DOHH2 (cell line): ENCODE data around the gene PRKAG3.

Experiments
- H3F3A ChIP-seq: fragments of 200-600 bp; sonication (generic), shearing (Covaris generic); 2 replicates; pipeline ENCODE4 v1.6.0; 2016; ENCODE audit warnings: antibody characterized with exemption, mild to moderate bottlenecking; ENCODE audit not compliant: control insufficient read depth, insufficient read depth
- H3K27ac ChIP-seq: fragments of 200-600 bp; sonication (generic); 2 replicates; pipeline ENCODE4 v1.5.1; 2014; ENCODE audit warnings: low read depth, mild to moderate bottlenecking, low read length, moderate library complexity
- H3K27me3 ChIP-seq: fragments of 200-600 bp; sonication (generic); 2 replicates; pipeline ENCODE4 v1.6.1; 2014; ENCODE audit warnings: mild to moderate bottlenecking, low read length, mixed read lengths; ENCODE audit not compliant: control insufficient read depth
- H3K36me3 ChIP-seq: fragments of 200-600 bp; sonication (generic); 2 replicates; pipeline ENCODE4 v1.6.1; 2014; ENCODE audit warnings: mild to moderate bottlenecking, low read length, moderate library complexity, mixed read lengths; ENCODE audit not compliant: control insufficient read depth
- H3K4me1 ChIP-seq: fragments of 200-600 bp; sonication (generic); 2 replicates; pipeline ENCODE4 v1.6.1; 2014; ENCODE audit warnings: mild to moderate bottlenecking, low read length, mixed read lengths; ENCODE audit not compliant: control insufficient read depth
- H3K4me2 ChIP-seq: fragments of 200-600 bp; sonication (generic); 2 replicates; pipeline ENCODE4 v1.6.0; 2014; ENCODE audit warnings: mild to moderate bottlenecking, low read length, moderate library complexity
- H3K4me3 ChIP-seq: fragments of 200-600 bp; sonication (generic); 2 replicates; pipeline ENCODE4 v1.5.1; 2014; ENCODE audit warnings: mild to moderate bottlenecking, low read length, mixed read lengths
- H3K79me2 ChIP-seq: fragments of 200-600 bp; sonication (generic); 2 replicates; pipeline ENCODE4 v1.6.1; 2014; ENCODE audit warnings: mild to moderate bottlenecking, low read length, mixed read lengths; ENCODE audit not compliant: control insufficient read depth
- H3K9me2 ChIP-seq: fragments of 200-600 bp; sonication (generic); replicated peaks from 2 replicates; pipeline ENCODE4 v1.6.1; 2014; ENCODE audit warnings: mild to moderate bottlenecking, low read length, mixed read lengths; ENCODE audit not compliant: control insufficient read depth
- H3K9me3 ChIP-seq: fragments of 200-600 bp; sonication (generic); 2 replicates; pipeline ENCODE4 v1.6.1; 2014; ENCODE audit warnings: antibody characterized with exemption, low read length, mixed read lengths; ENCODE audit not compliant: control insufficient read depth, insufficient read depth
- H4K20me1 ChIP-seq: fragments of 200-600 bp; sonication (generic); 2 replicates; pipeline ENCODE4 v1.6.0; 2014; ENCODE audit warnings: low read depth, mild to moderate bottlenecking, antibody characterized with exemption, low read length, moderate library complexity; ENCODE audit not compliant: control insufficient read depth, insufficient read depth
- CTCF ChIP-seq: fragments of 200-600 bp; sonication (generic); IDR thresholded peaks from one replicate; pipeline ENCODE4 v1.5.1; 2014; ENCODE audit warnings: antibody characterized with exemption, mild to moderate bottlenecking, low read depth, low read length; ENCODE audit not compliant: poor library complexity, severe bottlenecking
- EZH2phosphoT487 ChIP-seq: fragments of 200-600 bp; sonication (generic); IDR thresholded peaks from 2 replicates; pipeline ENCODE4 v1.6.1; 2017; ENCODE audit warnings: borderline replicate concordance, mild to moderate bottlenecking, antibody characterized with exemption, low read length, moderate library complexity, mixed read lengths

The PRKAG3 gene

GRCh38 chr2:218806346-218806978 is 25.1 kb downstream of the PRKAG3 start:
- H3K4me2 ChIP-seq: 0 out of 2 replicates have a peak overlapping the region, but pooled peaks have one; percentile 8
- 0 out of 2 replicates have a peak, but pooled peaks cover 5% of the 10 kb centered on the region for H3K27me3 ChIP-seq
- no peak for TF ChIP-seq EZH2phosphoT487
- TF ChIP-seq CTCF: no peak
- H3K9me3 ChIP-seq: peaks cover 4% of the 10 kb centered on the region; the same call in 1 of the 2 replicates
- no peaks in the 10 kb centered on the region for H3F3A ChIP-seq
- H3K79me2 ChIP-seq: no peaks in the 10 kb centered on the region
- H3K4me3 ChIP-seq: no peak overlapping the region
- no peak overlapping the region for H3K27ac ChIP-seq
- H4K20me1 ChIP-seq: no peaks in the 10 kb centered on the region
- H3K9me2 ChIP-seq: no peaks in the 10 kb centered on the region
- peaks cover 26% of the 10 kb centered on the region for H3K4me1 ChIP-seq
- no peaks in the 10 kb centered on the region for H3K36me3 ChIP-seq

GRCh38 chr2:218805627-218806026 is 26.0 kb downstream of the PRKAG3 start:
- Histone ChIP-seq H3K9me2 (no peaks in the 10 kb centered on the region), H3K4me1 (peaks cover 26% of the 10 kb centered on the region), H3K36me3 (no peaks in the 10 kb centered on the region), H3K79me2 (no peaks in the 10 kb centered on the region), H3K4me2 (no peak overlapping the region), H4K20me1 (no peaks in the 10 kb centered on the region), H3K9me3 (peaks cover 4% of the 10 kb centered on the region; the same call in 1 of the 2 replicates), H3K4me3 (no peak overlapping the region), H3F3A (no peaks in the 10 kb centered on the region), H3K27ac (no peak overlapping the region), H3K27me3 (0 out of 2 replicates have a peak, but pooled peaks cover 5% of the 10 kb centered on the region)
- TF ChIP-seq CTCF: no peak

- Histone ChIP-seq H3K36me3 (no peaks in the 10 kb centered on the region), H3K9me2 (no peaks in the 10 kb centered on the region), H3K27me3 (peaks cover 7% of the 10 kb centered on the region), H3K79me2 (no peaks in the 10 kb centered on the region), H3F3A (no peaks in the 10 kb centered on the region), H3K4me2 (no peak overlapping the region), H3K9me3 (peaks cover 4% of the 10 kb centered on the region; the same call in 1 of the 2 replicates), H4K20me1 (no peaks in the 10 kb centered on the region), H3K27ac (no peak overlapping the region), H3K4me3 (no peak overlapping the region), H3K4me1 (peaks cover 26% of the 10 kb centered on the region)
- TF ChIP-seq EZH2phosphoT487: no peak
- TF ChIP-seq CTCF: no peak
Measured at GRCh38 chr2:218804817-218805216, 26.8 kb downstream of the PRKAG3 start.
